ENCODE data around the gene LHX6.

LHX6 gene

GRCh38 chr9:122158202-122158601 is 70.6 kb downstream of the LHX6 start:
- no peak overlapping the region for H3K4me3 ChIP-seq (ENCODE audit: low read depth, low read length)
- peak; percentile 27 for TF ChIP-seq CTCF (IDR thresholded peaks at IDR 0.05; ENCODE audit: control insufficient read depth, extremely low read depth, insufficient read depth)
- peak; percentile 36 for DNase-seq (ENCODE audit: low read depth)

- TF ChIP-seq CTCF (IDR thresholded peaks at IDR 0.05; ENCODE audit: control insufficient read depth, extremely low read depth, insufficient read depth): no peak
- DNase-seq (ENCODE audit: low read depth): no peak
- no peak overlapping the region for H3K4me3 ChIP-seq (ENCODE audit: low read depth, low read length)
Measured at GRCh38 chr9:122155796-122156195, 73.0 kb downstream of the LHX6 start.
